Naive thymus-derived CD8-positive, alpha-beta T cell (primary cell): ENCODE results near the gene GUCA1C. TPM values are rescaled to one million over a fixed set of nuclear protein-coding genes. Genes with fewer than 3 reads are reported as not detected.

Experiments
- polyA plus RNA-seq, 3 donors: library from polyadenylated mRNA; unstranded; fragments of 300-500 nt; fragmentation: Illumina TruSeq; gene quantifications; one replicate each; pipeline ENCODE4 v1.2.3, GENCODE V29; 2021
- total RNA-seq, 8 experiments: library from RNA in 2 of 8; stranded (reverse) in 2 of 8; gene quantifications; one replicate each; pipeline ENCODE4 v1.2.3 and lab custom pipeline; 2021 to 2026

GUCA1C gene
- total and polyA plus RNA-seq, 5 experiments from 2014 or later = not detected

Other genes starting within 250 kb of the GUCA1C start
- not detected for gene RETNLB, start 196.5 kb downstream of the GUCA1C start, total RNA-seq
- gene RETNLB, start 196.5 kb downstream of the GUCA1C start, polyA plus RNA-seq = not detected
- gene TRAT1, start 131.1 kb downstream of the GUCA1C start, total RNA-seq = 10 to 100 TPM; 35.5 to 39.8 TPM
- gene TRAT1, start 131.1 kb downstream of the GUCA1C start, polyA plus RNA-seq = 10 to 100 TPM; 55.3 to 81.7 (median 56.8) TPM
- not detected for gene MORC1, start 164.3 kb upstream of the GUCA1C start, total RNA-seq
- gene MORC1, start 164.3 kb upstream of the GUCA1C start, polyA plus RNA-seq = not detected
- gene C3orf85, start 182.8 kb upstream of the GUCA1C start, total RNA-seq = not detected
- not detected for gene C3orf85, start 182.8 kb upstream of the GUCA1C start, polyA plus RNA-seq